ENCODE measurements around the gene PGAP6.

DNA sequence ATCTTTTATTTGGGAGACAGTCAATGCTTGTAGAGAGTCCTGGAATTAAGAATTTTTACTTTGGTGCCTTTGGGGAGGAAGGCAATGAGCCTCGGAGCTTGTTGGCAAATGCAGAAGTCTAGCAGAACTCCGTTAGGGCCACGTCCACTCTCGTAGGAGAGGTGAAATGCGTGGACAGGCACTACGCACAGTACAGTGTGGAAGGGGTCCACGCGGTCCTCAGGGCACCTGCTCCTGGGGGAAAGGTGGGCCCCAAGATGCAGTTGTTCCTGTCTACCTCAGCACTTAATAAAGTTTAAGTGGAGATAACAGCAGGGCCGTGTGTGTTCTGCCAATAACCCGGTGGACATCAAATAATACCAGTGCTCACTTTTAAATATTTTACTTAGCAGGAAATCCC lies 45.5 kb upstream of the PGAP6 start:
- no peak for TF ChIP-seq NELFE (IDR thresholded peaks at IDR 0.05; ENCODE audit: insufficient read depth, insufficient read length)
- TF ChIP-seq TARDBP (IDR thresholded peaks at IDR 0.05): no peak
- TF ChIP-seq SRF (CRISPR knock-in tag; IDR thresholded peaks at IDR 0.05): no peak
- TF ChIP-seq, protein P1, sequence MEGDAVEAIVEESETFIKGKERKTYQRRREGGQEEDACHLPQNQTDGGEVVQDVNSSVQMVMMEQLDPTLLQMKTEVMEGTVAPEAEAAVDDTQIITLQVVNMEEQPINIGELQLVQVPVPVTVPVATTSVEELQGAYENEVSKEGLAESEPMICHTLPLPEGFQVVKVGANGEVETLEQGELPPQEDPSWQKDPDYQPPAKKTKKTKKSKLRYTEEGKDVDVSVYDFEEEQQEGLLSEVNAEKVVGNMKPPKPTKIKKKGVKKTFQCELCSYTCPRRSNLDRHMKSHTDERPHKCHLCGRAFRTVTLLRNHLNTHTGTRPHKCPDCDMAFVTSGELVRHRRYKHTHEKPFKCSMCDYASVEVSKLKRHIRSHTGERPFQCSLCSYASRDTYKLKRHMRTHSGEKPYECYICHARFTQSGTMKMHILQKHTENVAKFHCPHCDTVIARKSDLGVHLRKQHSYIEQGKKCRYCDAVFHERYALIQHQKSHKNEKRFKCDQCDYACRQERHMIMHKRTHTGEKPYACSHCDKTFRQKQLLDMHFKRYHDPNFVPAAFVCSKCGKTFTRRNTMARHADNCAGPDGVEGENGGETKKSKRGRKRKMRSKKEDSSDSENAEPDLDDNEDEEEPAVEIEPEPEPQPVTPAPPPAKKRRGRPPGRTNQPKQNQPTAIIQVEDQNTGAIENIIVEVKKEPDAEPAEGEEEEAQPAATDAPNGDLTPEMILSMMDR (IDR thresholded peaks at IDR 0.05 in 2 of 3, conservative IDR thresholded peaks at IDR 0.05 in 1 of 3; ENCODE audit: insufficient read depth in 2 of 3, low read depth in 1 of 3, low read length in 3 of 3): no peak
- TF ChIP-seq KAT7 (CRISPR knock-in tag; IDR thresholded peaks at IDR 0.05; ENCODE audit: borderline replicate concordance): no peak
- no peak for TF ChIP-seq FOS (IDR thresholded peaks at IDR 0.05; ENCODE audit: extremely low read depth, insufficient read length)
- no peak for TF ChIP-seq REST (IDR thresholded peaks at IDR 0.05; ENCODE audit: borderline replicate concordance)
- no peak for TF ChIP-seq REST (CRISPR knock-in tag; IDR thresholded peaks at IDR 0.05; ENCODE audit: low read depth)
- TF ChIP-seq, protein P2, sequence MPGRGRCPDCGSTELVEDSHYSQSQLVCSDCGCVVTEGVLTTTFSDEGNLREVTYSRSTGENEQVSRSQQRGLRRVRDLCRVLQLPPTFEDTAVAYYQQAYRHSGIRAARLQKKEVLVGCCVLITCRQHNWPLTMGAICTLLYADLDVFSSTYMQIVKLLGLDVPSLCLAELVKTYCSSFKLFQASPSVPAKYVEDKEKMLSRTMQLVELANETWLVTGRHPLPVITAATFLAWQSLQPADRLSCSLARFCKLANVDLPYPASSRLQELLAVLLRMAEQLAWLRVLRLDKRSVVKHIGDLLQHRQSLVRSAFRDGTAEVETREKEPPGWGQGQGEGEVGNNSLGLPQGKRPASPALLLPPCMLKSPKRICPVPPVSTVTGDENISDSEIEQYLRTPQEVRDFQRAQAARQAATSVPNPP (IDR thresholded peaks at IDR 0.05; ENCODE audit: borderline replicate concordance, insufficient read depth, insufficient read length): no peak
- TF ChIP-seq SRSF3 (IDR thresholded peaks at IDR 0.05; ENCODE audit: insufficient read depth, low read length): no peak
- TF ChIP-seq POLR2A (conservative IDR thresholded peaks at IDR 0.05): no peak
- TF ChIP-seq TBP (optimal IDR thresholded peaks at IDR 0.05; ENCODE audit: low read depth, low read length): no peak
- no peak for TF ChIP-seq NFYB (IDR thresholded peaks at IDR 0.05; ENCODE audit: extremely low read depth, insufficient read length)
- TF ChIP-seq FOSL1 (tag; conservative IDR thresholded peaks at IDR 0.05): no peak

Data from K562 (cell line).